ENCODE results near the gene CIAO2A.

The CIAO2A gene

DNA sequence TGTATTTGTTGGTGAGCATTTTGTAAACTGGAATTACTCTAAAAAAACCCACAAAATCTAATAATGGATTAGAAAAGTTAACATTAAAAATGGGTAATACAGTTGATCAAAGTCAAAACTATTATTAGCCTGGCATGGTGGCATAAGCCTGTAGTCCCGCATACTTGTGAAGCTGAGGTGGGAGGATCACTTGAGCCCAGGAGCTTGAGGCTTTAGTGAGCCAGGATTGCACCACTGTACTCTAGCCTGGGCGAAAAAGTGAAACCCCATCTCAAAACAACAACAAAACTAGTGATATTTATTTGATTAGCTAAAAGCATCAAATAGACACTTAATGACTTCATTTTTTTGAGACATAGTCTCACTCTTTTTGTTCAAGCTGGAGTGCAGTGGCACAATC, 5.7 kb upstream of the CIAO2A start:
- Histone ChIP-seq H3K27me3 (ENCODE audit: insufficient read depth, poor library complexity, severe bottlenecking) (no peaks in the 10 kb centered on the region), H3K27ac (replicated peaks) (no peak overlapping the region), H3K4me3 (replicated peaks; ENCODE audit: insufficient read depth, low read length) (no peak overlapping the region)
- DNase-seq (ENCODE audit: low read depth in 1 of 2, low spot score in 1 of 2): no peak
- TF ChIP-seq POLR2AphosphoS5 (IDR thresholded peaks at IDR 0.05; ENCODE audit: low read depth) (no peak), SPI1 (IDR thresholded peaks at IDR 0.05; ENCODE audit: borderline replicate concordance, low read depth) (no peak)
- TF ChIP-seq, protein P1, sequence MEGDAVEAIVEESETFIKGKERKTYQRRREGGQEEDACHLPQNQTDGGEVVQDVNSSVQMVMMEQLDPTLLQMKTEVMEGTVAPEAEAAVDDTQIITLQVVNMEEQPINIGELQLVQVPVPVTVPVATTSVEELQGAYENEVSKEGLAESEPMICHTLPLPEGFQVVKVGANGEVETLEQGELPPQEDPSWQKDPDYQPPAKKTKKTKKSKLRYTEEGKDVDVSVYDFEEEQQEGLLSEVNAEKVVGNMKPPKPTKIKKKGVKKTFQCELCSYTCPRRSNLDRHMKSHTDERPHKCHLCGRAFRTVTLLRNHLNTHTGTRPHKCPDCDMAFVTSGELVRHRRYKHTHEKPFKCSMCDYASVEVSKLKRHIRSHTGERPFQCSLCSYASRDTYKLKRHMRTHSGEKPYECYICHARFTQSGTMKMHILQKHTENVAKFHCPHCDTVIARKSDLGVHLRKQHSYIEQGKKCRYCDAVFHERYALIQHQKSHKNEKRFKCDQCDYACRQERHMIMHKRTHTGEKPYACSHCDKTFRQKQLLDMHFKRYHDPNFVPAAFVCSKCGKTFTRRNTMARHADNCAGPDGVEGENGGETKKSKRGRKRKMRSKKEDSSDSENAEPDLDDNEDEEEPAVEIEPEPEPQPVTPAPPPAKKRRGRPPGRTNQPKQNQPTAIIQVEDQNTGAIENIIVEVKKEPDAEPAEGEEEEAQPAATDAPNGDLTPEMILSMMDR (IDR thresholded peaks at IDR 0.05; ENCODE audit: insufficient read depth, low read length): no peak

DNA sequence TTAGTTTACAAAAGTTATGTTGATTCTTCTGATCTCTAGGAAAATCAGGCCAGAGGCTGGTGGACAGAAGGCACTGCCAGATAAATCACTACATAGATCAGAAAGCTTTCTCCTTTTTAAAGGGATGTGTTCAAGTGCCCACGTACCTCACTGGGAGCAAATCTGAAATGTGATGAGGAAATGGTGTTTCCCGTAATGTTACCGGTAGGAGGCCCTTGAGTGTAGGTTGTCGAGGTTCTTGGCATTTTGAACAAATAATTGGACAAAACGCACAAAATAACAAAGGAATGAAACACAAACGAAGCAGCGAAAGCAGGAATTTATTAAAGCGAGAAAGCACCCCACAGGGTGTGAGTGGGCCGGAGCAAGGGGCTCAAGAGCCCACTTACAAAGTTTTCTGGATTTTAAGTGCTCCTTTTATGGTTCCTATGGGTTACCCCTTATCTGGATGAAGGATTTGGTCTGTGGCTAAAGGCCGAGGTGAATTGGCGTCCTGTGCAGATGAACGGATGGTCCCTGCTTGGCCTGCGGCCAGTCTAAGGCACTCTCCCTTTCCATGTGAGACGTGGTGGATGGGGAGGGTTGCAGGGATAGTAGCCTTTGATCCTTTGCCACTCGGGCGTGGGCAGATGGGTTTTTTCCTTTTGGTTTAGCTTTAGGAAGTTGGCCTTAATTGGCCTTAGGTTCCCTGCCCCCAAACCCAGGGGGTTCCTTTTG, 3.2 kb upstream of the CIAO2A start:
- no peak for TF ChIP-seq POLR2AphosphoS5 (IDR thresholded peaks at IDR 0.05; ENCODE audit: low read depth)
- TF ChIP-seq, protein P1 (IDR thresholded peaks at IDR 0.05; ENCODE audit: insufficient read depth, low read length): no peak
- DNase-seq (ENCODE audit: low read depth in 1 of 2, low spot score in 1 of 2): peak in 1 of 2 experiments; percentile 22
- peak overlapping the region; percentile 90 for H3K27ac ChIP-seq (replicated peaks)
- H3K27me3 ChIP-seq (ENCODE audit: insufficient read depth, poor library complexity, severe bottlenecking): no peaks in the 10 kb centered on the region
- peak overlapping the region; percentile 57 for H3K4me3 ChIP-seq (replicated peaks; ENCODE audit: insufficient read depth, low read length)

DNA sequence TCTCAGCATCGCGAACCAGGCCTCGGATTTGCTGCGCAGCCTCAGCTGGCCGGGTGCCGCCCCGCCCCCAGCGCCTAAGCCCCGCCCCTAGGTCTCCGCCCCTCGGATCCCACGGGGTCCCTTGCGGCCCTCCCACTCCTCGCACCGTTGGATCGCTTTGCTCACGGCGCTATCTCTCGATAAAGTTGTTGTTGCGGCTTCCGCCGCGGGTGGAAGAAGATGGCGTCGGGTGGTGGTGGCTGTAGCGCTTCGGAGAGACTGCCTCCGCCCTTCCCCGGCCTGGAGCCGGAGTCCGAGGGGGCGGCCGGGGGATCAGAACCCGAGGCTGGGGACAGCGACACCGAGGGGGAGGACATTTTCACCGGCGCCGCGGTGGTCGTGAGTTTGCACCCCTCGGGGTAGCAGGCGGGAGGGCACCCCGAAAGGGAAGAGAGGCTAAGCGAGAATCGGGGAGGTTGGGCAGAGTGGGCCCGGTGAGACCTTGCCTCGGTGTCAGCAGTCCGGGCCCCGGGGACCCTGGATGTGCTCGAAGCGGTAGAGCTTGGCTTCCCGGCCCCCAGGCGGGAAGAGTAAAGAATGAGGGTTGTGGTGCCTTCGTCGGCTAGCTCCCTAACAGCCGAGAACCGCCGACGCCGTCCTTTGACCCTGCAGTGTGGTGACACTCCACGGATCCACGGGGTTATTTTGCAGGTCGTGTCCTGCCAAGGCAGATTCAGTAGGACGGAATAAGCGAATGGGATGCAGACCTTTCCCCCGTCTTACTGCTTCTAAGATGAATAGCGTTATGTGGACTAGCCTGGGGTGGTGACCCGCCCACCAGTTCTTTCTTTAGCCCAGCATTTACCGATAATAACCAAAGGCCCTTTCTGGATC, 2.4 kb upstream of the CIAO2A start, which contains the start of gene SNX1:
Gene SNX1 (plus strand): TSS at position 188 of the 873 bp plus-strand sequence. CDS start 32 bp downstream, at position 220.
- no peaks in the 10 kb centered on the region for H3K27me3 ChIP-seq (ENCODE audit: insufficient read depth, poor library complexity, severe bottlenecking)
- DNase-seq (ENCODE audit: low read depth in 1 of 2, low spot score in 1 of 2): peak; percentile 81 to 94
- H3K4me3 ChIP-seq (replicated peaks; ENCODE audit: insufficient read depth, low read length): peak within 1 kb of the TSS; percentile 68
- no peak; the same call in 1 of the 2 replicates for TF ChIP-seq SPI1 (IDR thresholded peaks at IDR 0.05; ENCODE audit: borderline replicate concordance, low read depth)
- TF ChIP-seq, protein P2, sequence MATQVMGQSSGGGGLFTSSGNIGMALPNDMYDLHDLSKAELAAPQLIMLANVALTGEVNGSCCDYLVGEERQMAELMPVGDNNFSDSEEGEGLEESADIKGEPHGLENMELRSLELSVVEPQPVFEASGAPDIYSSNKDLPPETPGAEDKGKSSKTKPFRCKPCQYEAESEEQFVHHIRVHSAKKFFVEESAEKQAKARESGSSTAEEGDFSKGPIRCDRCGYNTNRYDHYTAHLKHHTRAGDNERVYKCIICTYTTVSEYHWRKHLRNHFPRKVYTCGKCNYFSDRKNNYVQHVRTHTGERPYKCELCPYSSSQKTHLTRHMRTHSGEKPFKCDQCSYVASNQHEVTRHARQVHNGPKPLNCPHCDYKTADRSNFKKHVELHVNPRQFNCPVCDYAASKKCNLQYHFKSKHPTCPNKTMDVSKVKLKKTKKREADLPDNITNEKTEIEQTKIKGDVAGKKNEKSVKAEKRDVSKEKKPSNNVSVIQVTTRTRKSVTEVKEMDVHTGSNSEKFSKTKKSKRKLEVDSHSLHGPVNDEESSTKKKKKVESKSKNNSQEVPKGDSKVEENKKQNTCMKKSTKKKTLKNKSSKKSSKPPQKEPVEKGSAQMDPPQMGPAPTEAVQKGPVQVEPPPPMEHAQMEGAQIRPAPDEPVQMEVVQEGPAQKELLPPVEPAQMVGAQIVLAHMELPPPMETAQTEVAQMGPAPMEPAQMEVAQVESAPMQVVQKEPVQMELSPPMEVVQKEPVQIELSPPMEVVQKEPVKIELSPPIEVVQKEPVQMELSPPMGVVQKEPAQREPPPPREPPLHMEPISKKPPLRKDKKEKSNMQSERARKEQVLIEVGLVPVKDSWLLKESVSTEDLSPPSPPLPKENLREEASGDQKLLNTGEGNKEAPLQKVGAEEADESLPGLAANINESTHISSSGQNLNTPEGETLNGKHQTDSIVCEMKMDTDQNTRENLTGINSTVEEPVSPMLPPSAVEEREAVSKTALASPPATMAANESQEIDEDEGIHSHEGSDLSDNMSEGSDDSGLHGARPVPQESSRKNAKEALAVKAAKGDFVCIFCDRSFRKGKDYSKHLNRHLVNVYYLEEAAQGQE (IDR thresholded peaks at IDR 0.05; ENCODE audit: insufficient replicate concordance, low read depth): peak; percentile 85
- TF ChIP-seq GABPA (IDR thresholded peaks at IDR 0.05; ENCODE audit: low read depth): peak; percentile 83
- TF ChIP-seq POLR2AphosphoS5 (IDR thresholded peaks at IDR 0.05; ENCODE audit: low read depth): peak; percentile 96
- H3K27ac ChIP-seq (replicated peaks): peak within 1 kb of the TSS; percentile 90

DNA sequence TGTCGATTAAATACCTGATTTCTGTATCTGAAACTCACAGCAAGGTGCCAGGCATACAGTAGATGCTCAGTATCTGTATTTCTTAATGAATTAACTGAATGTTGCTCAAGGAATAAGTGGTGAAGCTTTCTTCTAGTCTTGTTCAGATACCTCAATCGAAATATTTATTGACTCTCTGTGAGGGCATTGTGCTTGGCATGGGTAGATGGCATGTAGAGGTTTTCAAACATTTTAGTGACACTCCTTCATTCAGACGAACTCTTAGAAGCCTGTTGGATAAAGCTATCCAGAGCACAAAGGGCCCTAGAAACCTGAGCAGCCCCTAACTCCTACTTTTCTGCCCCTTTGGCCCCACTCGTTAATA, 1.8 kb upstream of the CIAO2A start:
- no peak for DNase-seq (ENCODE audit: low read depth in 1 of 2, low spot score in 1 of 2)
- Histone ChIP-seq H3K4me3 (replicated peaks; ENCODE audit: insufficient read depth, low read length) (peak overlapping the region; percentile 57), H3K27me3 (ENCODE audit: insufficient read depth, poor library complexity, severe bottlenecking) (no peaks in the 10 kb centered on the region), H3K27ac (replicated peaks) (peak overlapping the region; percentile 90)
- TF ChIP-seq, protein P2 (IDR thresholded peaks at IDR 0.05; ENCODE audit: insufficient replicate concordance, low read depth): no peak
- TF ChIP-seq, protein P1 (IDR thresholded peaks at IDR 0.05; ENCODE audit: insufficient read depth, low read length): no peak
- TF ChIP-seq GABPA (IDR thresholded peaks at IDR 0.05; ENCODE audit: low read depth) (no peak), POLR2AphosphoS5 (IDR thresholded peaks at IDR 0.05; ENCODE audit: low read depth) (no peak), SPI1 (IDR thresholded peaks at IDR 0.05; ENCODE audit: borderline replicate concordance, low read depth) (no peak)
